Muscle layer of colon (tissue), 2 donors: Measurements from ENCODE around the gene CACNA2D2.

Source experiments
- H3K27ac ChIP-seq: one replicate; pipeline ENCODE4 v1.7.0; 2013; ENCODE audit warnings: low read depth, mild to moderate bottlenecking, low read length, moderate library complexity
- H3K27me3 ChIP-seq, 2 donors: one replicate each; pipeline ENCODE4 v1.7.0; 2013; ENCODE audit warnings: low read length in 2 of 2, mild to moderate bottlenecking in 2 of 2; ENCODE audit not compliant: insufficient read depth in 2 of 2, control insufficient read depth in 1 of 2
- H3K36me3 ChIP-seq: one replicate; pipeline ENCODE4 v1.7.0; 2013; ENCODE audit warnings: mild to moderate bottlenecking, low read length; ENCODE audit not compliant: insufficient read depth
- H3K4me1 ChIP-seq: one replicate; pipeline ENCODE4 v1.7.0; 2013; ENCODE audit warnings: mild to moderate bottlenecking, low read length; ENCODE audit not compliant: insufficient read depth
- H3K4me3 ChIP-seq, 2 donors: one replicate each; pipeline ENCODE4 v1.7.0; 2013; ENCODE audit warnings: low read length in 2 of 2, low read depth in 1 of 2, mild to moderate bottlenecking in 1 of 2, moderate library complexity in 1 of 2
- H3K9ac ChIP-seq: one replicate; pipeline ENCODE4 v1.7.0; 2013; ENCODE audit warnings: low read length
- H3K9me3 ChIP-seq: one replicate; pipeline ENCODE4 v1.7.0; 2013; ENCODE audit warnings: mild to moderate bottlenecking, low read length
- donor health status: abdominal sarcoma.
- donor health status: Adenocarcinoma of cecum.

Gene CACNA2D2

DNA sequence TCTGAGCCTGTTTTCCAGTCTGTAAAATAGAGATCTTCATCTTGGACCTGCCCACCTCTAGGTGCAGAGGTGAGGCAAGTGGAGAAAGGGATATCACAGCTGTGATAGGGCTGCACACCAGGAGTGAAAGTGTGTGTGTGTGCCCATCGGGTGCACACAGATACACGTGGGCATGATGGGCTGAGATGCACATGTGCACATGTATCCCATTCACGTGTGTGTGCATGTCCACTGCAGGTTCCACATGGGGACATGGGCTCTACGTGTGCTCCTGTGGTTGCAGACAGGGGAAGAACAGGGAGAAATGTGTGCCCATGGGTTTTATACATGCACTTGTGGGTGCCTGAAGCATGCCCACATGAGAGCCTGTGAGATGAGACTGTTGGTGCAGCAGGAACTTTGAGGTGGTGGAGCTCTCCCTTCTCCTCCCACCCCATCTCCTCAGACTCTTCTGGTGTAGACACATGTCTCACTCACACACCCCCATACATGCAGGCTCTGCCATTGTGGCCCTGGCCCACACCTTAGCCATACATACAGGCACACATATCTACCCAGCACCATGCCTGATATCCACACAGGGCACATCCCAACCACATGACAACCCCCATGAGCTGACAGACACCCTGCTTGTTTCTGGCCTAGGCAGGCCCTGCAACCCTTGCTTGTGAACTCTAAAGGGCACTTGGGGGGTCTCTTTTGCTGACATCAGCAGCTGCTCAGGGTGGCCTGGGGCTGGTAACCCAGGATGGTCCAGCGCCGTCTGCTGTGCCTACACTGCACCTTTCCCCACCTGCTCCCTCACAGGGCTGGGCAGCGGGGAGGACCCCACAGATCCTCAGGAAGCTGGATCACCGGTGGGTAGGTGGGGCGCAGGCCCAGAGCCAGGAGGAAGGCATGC lies 86.4 kb downstream of the CACNA2D2 start:
- Histone ChIP-seq H3K36me3 (no peaks in the 10 kb centered on the region), H3K27me3 (no peaks in the 10 kb centered on the region), H3K9ac (no peak overlapping the region), H3K9me3 (no peaks in the 10 kb centered on the region), H3K4me1 (no peaks in the 10 kb centered on the region), H3K27ac (no peak overlapping the region), H3K4me3 (no peak overlapping the region)

DNA sequence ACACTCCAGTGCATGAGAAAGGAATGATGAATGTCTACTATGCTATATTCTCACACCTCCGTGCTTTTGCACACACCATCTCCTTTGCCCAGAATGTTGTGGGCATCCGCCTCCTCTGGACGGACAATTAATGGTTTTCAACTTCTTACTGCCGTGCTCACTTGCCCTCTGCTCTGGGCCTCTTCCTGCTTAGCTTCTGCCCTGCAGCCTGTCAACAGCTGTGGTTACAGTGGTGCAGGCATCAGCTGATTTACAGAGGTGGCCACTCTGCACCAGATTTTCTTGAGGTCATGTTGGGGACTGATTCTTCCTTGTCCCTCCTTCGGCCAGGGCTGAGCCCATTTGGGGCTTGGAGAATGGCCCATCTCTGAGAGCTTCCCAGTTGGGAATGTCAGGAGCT lies 87.6 kb downstream of the CACNA2D2 start:
- Histone ChIP-seq H3K4me1 (no peaks in the 10 kb centered on the region), H3K36me3 (no peaks in the 10 kb centered on the region), H3K27me3 (no peaks in the 10 kb centered on the region), H3K9me3 (no peaks in the 10 kb centered on the region), H3K9ac (no peak overlapping the region), H3K27ac (no peak overlapping the region), H3K4me3 (no peak overlapping the region)

DNA sequence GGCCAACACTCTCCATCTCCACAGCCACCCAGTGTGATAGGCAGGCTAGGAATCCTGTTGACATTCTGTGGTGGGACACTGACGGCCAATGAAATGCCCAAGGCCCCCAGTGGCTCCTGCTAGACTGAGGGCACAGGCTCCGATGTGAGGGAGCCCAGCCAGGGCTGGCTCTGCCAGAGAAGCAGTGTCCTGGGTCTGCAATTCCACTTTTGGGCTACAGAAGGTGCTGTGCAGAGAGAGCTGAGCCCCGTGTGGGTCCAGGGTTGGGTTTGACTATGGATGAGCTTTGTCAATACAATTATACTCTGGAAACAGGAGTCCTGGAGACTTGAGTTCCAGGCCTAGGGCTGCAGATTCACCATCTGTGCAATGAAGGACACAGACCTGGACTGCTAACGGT lies 88.4 kb downstream of the CACNA2D2 start:
- Histone ChIP-seq H3K27ac (no peak overlapping the region), H3K36me3 (no peaks in the 10 kb centered on the region), H3K27me3 (no peaks in the 10 kb centered on the region), H3K9ac (no peak overlapping the region), H3K9me3 (no peaks in the 10 kb centered on the region), H3K4me1 (no peaks in the 10 kb centered on the region), H3K4me3 (no peak overlapping the region)

DNA sequence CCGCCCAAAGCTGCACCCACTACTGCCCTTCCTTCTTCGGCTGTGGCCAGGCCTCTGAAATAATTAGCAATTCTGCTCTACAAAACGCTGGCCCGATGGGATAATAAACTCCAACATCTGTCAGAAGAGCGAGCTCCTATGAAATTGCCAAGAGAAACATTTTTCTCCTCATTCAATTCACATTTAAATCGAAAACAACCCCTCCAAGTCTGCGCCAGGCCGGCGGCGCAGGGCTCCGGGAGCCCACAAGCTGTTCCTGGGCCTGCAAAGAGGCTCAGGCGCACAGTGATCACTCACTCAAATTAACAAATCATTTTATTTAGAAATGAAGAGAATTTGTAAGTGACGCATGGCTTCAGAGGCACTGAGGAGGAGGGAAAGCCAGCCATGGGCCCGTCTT lies 88.8 kb downstream of the CACNA2D2 start:
- H3K4me3 ChIP-seq, result no peak overlapping the region
- no peak overlapping the region for H3K27ac ChIP-seq
- no peaks in the 10 kb centered on the region for H3K27me3 ChIP-seq
- H3K9me3 ChIP-seq, result no peaks in the 10 kb centered on the region
- H3K4me1 ChIP-seq, result no peaks in the 10 kb centered on the region
- no peaks in the 10 kb centered on the region for H3K36me3 ChIP-seq
- no peak overlapping the region for H3K9ac ChIP-seq

DNA sequence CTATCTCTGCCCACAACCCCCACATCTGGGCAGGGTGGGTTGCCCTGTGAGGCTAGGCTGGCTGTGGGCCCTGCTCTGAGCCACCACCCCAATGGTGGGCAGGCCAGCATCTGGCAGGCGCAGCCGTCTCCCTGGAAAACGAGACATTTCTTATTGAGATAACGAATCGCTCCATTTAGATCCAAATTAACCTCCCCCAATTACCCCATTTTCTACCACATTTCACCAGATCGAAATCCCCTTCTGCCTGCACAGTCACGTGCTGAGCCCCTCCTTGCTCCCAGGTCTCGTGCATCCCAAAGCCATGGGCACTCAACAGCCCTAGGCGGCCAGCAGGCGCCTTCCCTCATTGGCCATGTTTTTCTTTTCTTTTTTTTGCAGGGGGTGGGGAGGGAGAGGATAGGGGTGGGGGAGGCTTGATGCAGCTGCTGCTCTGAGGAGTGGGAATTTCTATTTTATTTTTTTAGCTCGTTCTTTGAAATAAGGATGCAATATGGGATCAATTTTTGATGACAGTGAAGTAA lies 91.1 kb downstream of the CACNA2D2 start:
- Histone ChIP-seq H3K36me3 (no peaks in the 10 kb centered on the region), H3K4me1 (no peaks in the 10 kb centered on the region), H3K27ac (no peak overlapping the region), H3K9ac (no peak overlapping the region), H3K27me3 (no peaks in the 10 kb centered on the region), H3K4me3 (no peak overlapping the region), H3K9me3 (no peaks in the 10 kb centered on the region)

DNA sequence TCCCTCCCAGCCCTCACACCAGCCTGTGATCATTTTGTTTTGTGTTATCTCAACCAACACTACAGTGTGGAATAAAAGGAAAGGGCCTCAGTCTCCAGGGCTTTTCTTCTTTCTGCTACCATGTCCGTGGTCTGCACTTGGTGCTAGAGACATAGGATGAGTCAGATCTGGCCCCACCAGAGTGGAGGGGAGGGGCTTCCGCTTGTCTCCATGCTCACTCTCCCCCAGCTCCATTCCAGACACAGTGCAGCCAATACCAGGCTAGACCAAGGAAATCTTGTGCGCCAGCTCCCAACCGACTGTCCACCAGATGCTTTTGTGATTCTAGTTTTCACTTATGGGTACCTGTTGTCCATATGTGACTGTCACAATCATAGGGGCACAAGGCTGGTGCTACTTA lies 92.2 kb downstream of the CACNA2D2 start:
- Histone ChIP-seq H3K9ac (no peak overlapping the region), H3K9me3 (no peaks in the 10 kb centered on the region), H3K4me3 (no peak overlapping the region), H3K27ac (no peak overlapping the region), H3K36me3 (no peaks in the 10 kb centered on the region), H3K27me3 (no peaks in the 10 kb centered on the region), H3K4me1 (no peaks in the 10 kb centered on the region)

DNA sequence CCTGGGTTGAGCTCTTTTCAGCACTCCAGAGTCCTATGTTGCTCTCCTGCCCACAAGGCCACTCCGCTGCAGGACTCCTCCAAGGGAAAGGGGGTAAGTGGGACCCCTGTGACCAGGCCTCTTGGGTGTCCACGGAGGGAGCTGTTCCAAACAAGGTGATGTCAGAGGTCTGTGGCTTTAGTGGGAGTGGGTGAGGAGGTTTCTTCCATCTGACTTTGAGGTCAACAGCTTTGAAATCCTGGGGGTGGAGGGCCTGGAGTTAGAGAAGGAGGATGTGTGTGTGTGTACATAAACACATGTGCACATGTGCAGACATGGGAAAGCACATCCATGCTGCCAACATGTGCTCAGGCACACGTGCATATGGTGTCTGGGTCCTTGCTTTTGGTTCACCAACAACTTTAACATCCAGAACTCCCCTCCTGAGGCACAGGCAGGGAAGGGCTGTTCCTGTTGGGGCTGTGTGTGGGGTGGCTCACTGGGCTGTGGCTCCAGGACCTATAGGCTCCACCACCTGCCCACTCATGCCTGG lies 92.8 kb downstream of the CACNA2D2 start:
- H3K27me3 ChIP-seq, result no peaks in the 10 kb centered on the region
- no peak overlapping the region for H3K27ac ChIP-seq

DNA sequence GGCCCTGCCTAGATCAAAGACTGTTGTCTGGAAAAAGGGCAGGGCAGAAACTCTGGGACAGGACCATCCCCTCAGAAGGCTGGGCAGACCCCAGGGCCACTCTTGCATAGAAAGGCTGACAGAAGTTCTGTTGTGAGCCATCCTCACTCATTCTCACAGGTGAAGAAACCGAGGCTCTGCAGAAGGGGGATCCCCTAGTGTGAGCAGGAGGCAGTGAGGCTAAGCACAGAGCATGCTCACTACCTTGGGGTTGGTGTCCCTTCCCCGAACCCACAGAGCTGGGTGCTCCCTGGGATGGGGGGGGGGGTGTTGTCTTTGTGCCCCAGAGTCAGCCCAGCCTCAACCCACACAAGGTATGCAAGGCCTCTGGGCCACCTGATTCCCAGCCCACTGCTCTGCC lies 93.2 kb downstream of the CACNA2D2 start:
- Histone ChIP-seq H3K9ac (no peak overlapping the region), H3K27ac (no peak overlapping the region), H3K4me1 (no peaks in the 10 kb centered on the region), H3K4me3 (no peak overlapping the region), H3K9me3 (no peaks in the 10 kb centered on the region), H3K36me3 (no peaks in the 10 kb centered on the region), H3K27me3 (no peaks in the 10 kb centered on the region)

More for the DNA sequence above, 92.8 kb downstream of the CACNA2D2 start:
- Histone ChIP-seq H3K4me3 (no peak overlapping the region), H3K4me1 (no peaks in the 10 kb centered on the region), H3K36me3 (no peaks in the 10 kb centered on the region), H3K9ac (no peak overlapping the region), H3K9me3 (no peaks in the 10 kb centered on the region)

DNA sequence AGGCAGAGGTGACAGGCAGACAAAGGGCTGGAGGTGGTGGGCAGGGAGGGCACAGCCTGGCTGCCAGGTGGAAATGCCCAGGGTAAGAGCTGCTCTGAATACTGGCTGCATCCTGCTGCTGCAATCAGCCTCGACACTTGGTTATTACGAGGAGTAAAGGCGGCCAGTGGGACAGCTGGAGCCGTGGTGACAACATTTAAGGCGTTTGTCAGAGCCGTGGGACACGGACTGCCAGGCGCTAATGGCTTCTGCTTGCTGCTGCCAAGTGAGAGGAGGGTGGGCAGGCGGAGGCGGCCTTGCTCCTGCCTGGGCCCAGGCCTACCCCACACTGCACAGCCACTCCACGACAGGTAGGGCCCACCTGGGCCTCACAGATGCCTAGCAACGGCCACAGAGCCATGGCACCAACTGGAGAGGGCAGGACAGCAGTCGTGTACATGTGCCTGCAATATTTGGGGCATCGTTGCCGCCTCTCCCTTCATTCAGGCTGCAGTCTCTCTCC lies 94.9 kb downstream of the CACNA2D2 start:
- no peaks in the 10 kb centered on the region for H3K36me3 ChIP-seq
- no peaks in the 10 kb centered on the region for H3K27me3 ChIP-seq
- H3K9me3 ChIP-seq, result no peaks in the 10 kb centered on the region
- H3K4me1 ChIP-seq, result no peaks in the 10 kb centered on the region
- H3K27ac ChIP-seq, result no peak overlapping the region
- no peak overlapping the region for H3K9ac ChIP-seq
- H3K4me3 ChIP-seq, result no peak overlapping the region

DNA sequence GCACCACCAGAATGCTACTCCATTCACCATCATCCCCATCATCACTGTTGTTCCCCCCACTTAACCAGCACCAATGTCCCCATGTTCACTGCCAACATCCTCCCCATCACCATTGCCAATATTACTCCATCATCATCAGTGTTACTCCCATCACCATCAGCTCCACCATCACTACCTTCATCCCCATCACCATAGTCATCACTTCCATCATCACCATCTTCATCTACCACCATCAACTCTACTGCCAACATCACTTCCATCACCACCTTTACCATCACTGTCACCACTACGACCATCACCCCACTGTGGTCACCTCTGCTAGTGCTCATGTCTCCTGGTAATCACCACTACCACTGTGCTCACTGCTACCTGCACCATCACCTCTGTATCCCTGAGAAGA lies 96.9 kb downstream of the CACNA2D2 start:
- Histone ChIP-seq H3K27ac (no peak overlapping the region), H3K9ac (no peak overlapping the region), H3K9me3 (no peaks in the 10 kb centered on the region), H3K4me3 (no peak overlapping the region), H3K36me3 (no peaks in the 10 kb centered on the region), H3K27me3 (no peaks in the 10 kb centered on the region), H3K4me1 (no peaks in the 10 kb centered on the region)

DNA sequence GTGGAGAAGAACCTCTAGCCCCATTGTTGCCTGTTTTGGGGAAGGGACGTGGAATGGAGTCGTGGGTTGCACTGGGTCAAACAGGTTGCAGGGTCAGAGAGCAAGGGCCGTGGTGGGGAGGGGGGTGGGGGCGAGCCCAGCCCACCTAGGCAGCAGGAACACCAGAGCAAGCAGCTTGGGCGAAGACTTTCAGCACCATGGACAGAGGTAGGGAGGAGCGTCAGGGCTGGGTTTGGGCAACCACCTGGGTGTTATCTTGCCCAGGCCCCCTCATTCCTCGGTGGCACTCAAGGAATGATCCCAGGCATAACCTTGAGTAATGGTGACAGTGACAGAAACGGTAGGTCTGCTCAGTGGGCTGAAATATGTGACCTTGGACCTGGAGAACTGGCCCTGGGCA lies 98.2 kb downstream of the CACNA2D2 start:
- Histone ChIP-seq H3K4me3 (no peak overlapping the region), H3K9me3 (no peaks in the 10 kb centered on the region), H3K9ac (no peak overlapping the region), H3K4me1 (no peaks in the 10 kb centered on the region), H3K36me3 (no peaks in the 10 kb centered on the region), H3K27me3 (no peaks in the 10 kb centered on the region), H3K27ac (no peak overlapping the region)
